ENCODE results near the gene ITPKB.
"Not testable (repeated sequence)": the region's sequence is repeated elsewhere in the genome, so short reads cannot be mapped to it uniquely, and the experiment has no call there.

The ITPKB gene

GRCh38 chr1:226776975-226777374 lies 37.9 kb upstream of the ITPKB start:
- Histone ChIP-seq H3K27me3 (no peaks in the 10 kb centered on the region; the same call in 1 of the 2 replicates), H3K9me3 (no peaks in the 10 kb centered on the region), H3K36me3 (no peaks in the 10 kb centered on the region), H3K4me3 (ENCODE audit: low read depth, low read length) (no peak overlapping the region), H3K4me1 (no peaks in the 10 kb centered on the region)
- no peak for DNase-seq
- TF ChIP-seq CTCF (IDR thresholded peaks at IDR 0.05; ENCODE audit: low read depth, low read length) = no peak

- Histone ChIP-seq H3K27me3 (no peaks in the 10 kb centered on the region; the same call in 1 of the 2 replicates), H3K9me3 (no peaks in the 10 kb centered on the region), H3K4me3 (ENCODE audit: low read depth, low read length) (no peak overlapping the region), H3K4me1 (no peaks in the 10 kb centered on the region), H3K36me3 (no peaks in the 10 kb centered on the region)
- no peak for DNase-seq
- no peak for TF ChIP-seq CTCF (IDR thresholded peaks at IDR 0.05; ENCODE audit: low read depth, low read length)
Observed at GRCh38 chr1:226776066-226776465, 37.0 kb upstream of the ITPKB start.

- Histone ChIP-seq H3K4me1 (no peaks in the 10 kb centered on the region), H3K9me3 (no peaks in the 10 kb centered on the region), H3K4me3 (ENCODE audit: low read depth, low read length) (no peak overlapping the region), H3K36me3 (no peaks in the 10 kb centered on the region), H3K27me3 (no peaks in the 10 kb centered on the region; the same call in 1 of the 2 replicates)
- DNase-seq = no peak
- TF ChIP-seq CTCF (IDR thresholded peaks at IDR 0.05; ENCODE audit: low read depth, low read length) = no peak
Observed at GRCh38 chr1:226772446-226773139, 33.5 kb upstream of the ITPKB start.

GRCh38 chr1:226767170-226767569 lies 28.1 kb upstream of the ITPKB start:
- not testable (repeated sequence) for H3K4me1 ChIP-seq; DNase-seq; H3K36me3 ChIP-seq; H3K4me3 ChIP-seq (ENCODE audit: low read depth, low read length); H3K9me3 ChIP-seq
- H3K27me3 ChIP-seq = peaks cover 11% of the 10 kb centered on the region

GRCh38 chr1:226766565-226766964 lies 27.5 kb upstream of the ITPKB start:
- no peak for TF ChIP-seq CTCF (IDR thresholded peaks at IDR 0.05; ENCODE audit: low read depth, low read length)
- H3K27me3 ChIP-seq = peaks cover 11% of the 10 kb centered on the region
- H3K36me3 ChIP-seq = no peaks in the 10 kb centered on the region
- no peak for DNase-seq
- H3K9me3 ChIP-seq = no peaks in the 10 kb centered on the region
- H3K4me3 ChIP-seq (ENCODE audit: low read depth, low read length) = no peak overlapping the region
- no peaks in the 10 kb centered on the region for H3K4me1 ChIP-seq

- DNase-seq = no peak
- no peaks in the 10 kb centered on the region for H3K36me3 ChIP-seq
- TF ChIP-seq CTCF (IDR thresholded peaks at IDR 0.05; ENCODE audit: low read depth, low read length) = no peak
Observed at GRCh38 chr1:226764533-226764932, 25.5 kb upstream of the ITPKB start.

More at GRCh38 chr1:226764533-226764932, 25.5 kb upstream of the ITPKB start:
- H3K9me3 ChIP-seq = no peaks in the 10 kb centered on the region
- H3K27me3 ChIP-seq = peaks cover 21% of the 10 kb centered on the region
- no peak overlapping the region for H3K4me3 ChIP-seq (ENCODE audit: low read depth, low read length)
- no peaks in the 10 kb centered on the region for H3K4me1 ChIP-seq

Data from BE2C (cell line).